Measurements from ENCODE around the gene RGPD5.
"Not testable (repeated sequence)": the region's sequence is repeated elsewhere in the genome, so short reads cannot be mapped to it uniquely, and the experiment has no call there.

The RGPD5 gene

GRCh38 chr2:109794074-109794737, at the start of gene RGPD5:
RGPD5 (plus strand) TSS chr2:109794305; CDS start chr2:109794466, 161 bp downstream.
- not testable (repeated sequence) for DNase-seq

GRCh38 chr2:109751572-109751971, 42.5 kb upstream of the RGPD5 start:
- not testable (repeated sequence) for DNase-seq

- DNase-seq, result not testable (repeated sequence)
These were observed 36.8 kb upstream of the RGPD5 start for GRCh38 chr2:109757163-109757824.

- DNase-seq, result peak in 1 of 2 donors; percentile 10
These were observed 33.7 kb upstream of the RGPD5 start for GRCh38 chr2:109760265-109761042.

- not testable (repeated sequence) for DNase-seq
These were observed 33.1 kb upstream of the RGPD5 start for GRCh38 chr2:109761043-109761454.

GRCh38 chr2:109761976-109762375, 32.1 kb upstream of the RGPD5 start:
- not testable (repeated sequence) for DNase-seq

GRCh38 chr2:109766074-109766473, 28.0 kb upstream of the RGPD5 start:
- DNase-seq, result not testable (repeated sequence)

GRCh38 chr2:109766886-109767578, 27.1 kb upstream of the RGPD5 start:
- DNase-seq, result not testable (repeated sequence)

GRCh38 chr2:109768934-109769333, 25.2 kb upstream of the RGPD5 start:
- DNase-seq, result not testable (repeated sequence)

GRCh38 chr2:109779118-109779517, 15.0 kb upstream of the RGPD5 start:
- DNase-seq, result not testable (repeated sequence)

- DNase-seq, result not testable (repeated sequence)
These were observed 12.8 kb upstream of the RGPD5 start for GRCh38 chr2:109781147-109781816.

GRCh38 chr2:109782446-109782993, 11.6 kb upstream of the RGPD5 start:
- not testable (repeated sequence) for DNase-seq

- not testable (repeated sequence) for DNase-seq
These were observed 2.4 kb upstream of the RGPD5 start for GRCh38 chr2:109791530-109792279.

- DNase-seq, result not testable (repeated sequence)
These were observed 1.4 kb upstream of the RGPD5 start for GRCh38 chr2:109792659-109793058.

GRCh38 chr2:109871129-109871751, 77.1 kb downstream of the RGPD5 start:
- not testable (repeated sequence) for DNase-seq

- DNase-seq, result not testable (repeated sequence)
These were observed 82.5 kb downstream of the RGPD5 start for GRCh38 chr2:109876625-109877024.

- not testable (repeated sequence) for DNase-seq
These were observed 88.0 kb downstream of the RGPD5 start for GRCh38 chr2:109882112-109882511.

- DNase-seq, result not testable (repeated sequence)
These were observed 94.3 kb downstream of the RGPD5 start for GRCh38 chr2:109888414-109888813.

GRCh38 chr2:109889909-109890308, 95.8 kb downstream of the RGPD5 start:
- DNase-seq, result not testable (repeated sequence)

- not testable (repeated sequence) for DNase-seq
These were observed 96.9 kb downstream of the RGPD5 start for GRCh38 chr2:109891024-109891423.

All from stimulated activated CD4-positive, alpha-beta T cell treated with anti-CD3 and anti-CD28 coated beads, Interleukin-2, amount 100 ng/mL, for 24 hours (primary cell).